ENCODE measurements around the gene DENND1C. TPM values are rescaled to one million over a fixed set of nuclear protein-coding genes. Genes with fewer than 3 reads are reported as not detected.
A peak's percentile ranks its signal among the peaks of the same experiment; 100 is the strongest.

Gene DENND1C
- total RNA-seq, 2 experiments from 2014 or later: 40.9 to 68.3 TPM

DNA sequence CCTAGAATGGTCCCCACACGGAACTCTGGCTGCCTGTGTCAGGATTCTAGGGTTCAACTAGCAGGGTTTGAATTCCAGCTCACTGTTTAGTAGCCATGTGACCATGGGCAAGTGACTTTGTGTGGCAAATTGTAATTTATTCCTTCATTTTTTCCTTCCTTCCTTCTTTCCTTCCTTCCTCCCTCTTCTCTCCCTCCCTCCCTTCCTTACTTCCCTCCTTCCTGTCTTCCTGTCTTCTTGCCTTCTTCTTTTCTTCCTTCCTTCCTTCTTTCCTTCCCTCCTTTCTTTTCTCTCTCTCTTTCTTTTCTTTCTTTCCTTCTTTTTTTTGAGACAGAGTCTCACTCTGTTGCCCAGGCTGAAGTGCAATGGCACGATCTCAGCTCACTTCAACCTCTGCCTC, 8.5 kb upstream of the DENND1C start:
- intact Hi-C loops (cut with micrococcal nuclease; ENCODE audit: unreplicated experiment): no loop called here
- peaks cover 15% of the 10 kb centered on the region for H3K4me1 ChIP-seq (ENCODE audit: insufficient read depth, low read length, poor library complexity, severe bottlenecking)
- ChIA-PET POLR2A (interaction anchor here (0.7 kb wide), 2 partner anchors 140 to 415 kb away, joined by 3 to 4 read pairs; no protein-coding TSS in a partner anchor), CTCF (ENCODE audit: unreplicated experiment) (no interaction called here)
- peaks cover 5% of the 10 kb centered on the region; the same call in 1 of the 2 replicates for H3K9me3 ChIP-seq (ENCODE audit: low read length)
- H3K4me2 ChIP-seq (ENCODE audit: low read length): peak overlapping the region; percentile 74
- no peaks in the 10 kb centered on the region for H3K36me3 ChIP-seq (ENCODE audit: insufficient read depth, low read length)
- H2AFZ ChIP-seq (ENCODE audit: low read length): peak overlapping the region; percentile 95
- no peak for DNase-seq (ENCODE audit: low spot score)
- no TSS peak for BruUV-seq (replicated peaks)
- H3K27ac ChIP-seq (ENCODE audit: low read depth, low read length, poor library complexity, severe bottlenecking): peak overlapping the region; percentile 55
- TF ChIP-seq, protein P1, sequence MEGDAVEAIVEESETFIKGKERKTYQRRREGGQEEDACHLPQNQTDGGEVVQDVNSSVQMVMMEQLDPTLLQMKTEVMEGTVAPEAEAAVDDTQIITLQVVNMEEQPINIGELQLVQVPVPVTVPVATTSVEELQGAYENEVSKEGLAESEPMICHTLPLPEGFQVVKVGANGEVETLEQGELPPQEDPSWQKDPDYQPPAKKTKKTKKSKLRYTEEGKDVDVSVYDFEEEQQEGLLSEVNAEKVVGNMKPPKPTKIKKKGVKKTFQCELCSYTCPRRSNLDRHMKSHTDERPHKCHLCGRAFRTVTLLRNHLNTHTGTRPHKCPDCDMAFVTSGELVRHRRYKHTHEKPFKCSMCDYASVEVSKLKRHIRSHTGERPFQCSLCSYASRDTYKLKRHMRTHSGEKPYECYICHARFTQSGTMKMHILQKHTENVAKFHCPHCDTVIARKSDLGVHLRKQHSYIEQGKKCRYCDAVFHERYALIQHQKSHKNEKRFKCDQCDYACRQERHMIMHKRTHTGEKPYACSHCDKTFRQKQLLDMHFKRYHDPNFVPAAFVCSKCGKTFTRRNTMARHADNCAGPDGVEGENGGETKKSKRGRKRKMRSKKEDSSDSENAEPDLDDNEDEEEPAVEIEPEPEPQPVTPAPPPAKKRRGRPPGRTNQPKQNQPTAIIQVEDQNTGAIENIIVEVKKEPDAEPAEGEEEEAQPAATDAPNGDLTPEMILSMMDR (conservative IDR thresholded peaks at IDR 0.05; ENCODE audit: low read length): no peak
- TF ChIP-seq EZH2phosphoT487 (IDR thresholded peaks at IDR 0.05; ENCODE audit: borderline replicate concordance, low read depth, low read length): no peak
- no peaks in the 10 kb centered on the region for H3K9me2 ChIP-seq (ENCODE audit: insufficient read depth, low read length)
- no peaks in the 10 kb centered on the region for H3K79me2 ChIP-seq (ENCODE audit: insufficient read depth, low read depth, low read length)
- H3K4me3 ChIP-seq (ENCODE audit: low read depth, low read length, poor library complexity, severe bottlenecking): peak overlapping the region; percentile 61
- no peaks in the 10 kb centered on the region for H4K20me1 ChIP-seq (ENCODE audit: insufficient read depth, low read length)

DNA sequence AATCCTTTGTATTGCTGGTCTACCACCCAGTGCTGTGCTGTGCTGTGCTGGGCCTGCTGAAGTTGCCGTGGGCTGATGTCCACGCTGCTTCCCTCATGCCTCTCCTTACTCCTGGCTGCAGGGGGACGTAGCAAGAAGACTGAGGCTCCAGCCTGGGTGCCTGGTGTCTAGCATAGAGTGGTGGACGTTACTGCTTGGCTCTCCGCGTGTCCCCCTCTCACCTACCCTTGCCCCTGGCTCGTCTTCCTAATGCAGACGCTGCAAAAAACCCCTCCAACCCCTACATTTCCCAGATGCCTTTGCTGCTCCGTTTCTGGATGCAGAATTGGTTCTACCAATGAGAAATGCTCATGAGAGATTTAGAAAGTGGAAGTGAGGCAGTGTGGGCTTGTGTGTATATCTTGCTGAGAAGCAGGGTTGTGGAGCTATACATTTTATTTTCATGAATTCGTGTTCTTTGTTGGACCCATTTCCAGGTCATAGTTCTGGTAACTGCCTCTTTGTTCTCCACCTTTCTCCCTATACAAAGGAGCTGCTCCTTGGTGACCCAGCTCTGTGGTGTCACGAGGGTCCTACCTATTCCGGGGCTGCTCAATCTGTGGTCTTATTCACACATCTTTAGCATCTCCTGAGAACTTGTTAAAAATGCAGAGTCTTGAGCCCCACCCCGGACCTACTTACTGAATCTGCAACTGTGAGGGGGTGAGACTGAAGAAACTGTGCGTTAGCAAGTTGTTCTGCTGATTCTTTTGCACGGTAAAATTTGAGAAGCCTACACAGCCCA, 7.9 kb upstream of the DENND1C start:
- TF ChIP-seq EZH2phosphoT487 (IDR thresholded peaks at IDR 0.05; ENCODE audit: borderline replicate concordance, low read depth, low read length): no peak
- TF ChIP-seq, protein P1 (conservative IDR thresholded peaks at IDR 0.05; ENCODE audit: low read length): no peak
- no peaks in the 10 kb centered on the region for H3K36me3 ChIP-seq (ENCODE audit: insufficient read depth, low read length)
- intact Hi-C loops (cut with micrococcal nuclease; ENCODE audit: unreplicated experiment): no loop called here
- BruUV-seq (replicated peaks): no TSS peak
- H3K4me2 ChIP-seq (ENCODE audit: low read length): peak overlapping the region; percentile 74
- POLR2A ChIA-PET: interaction anchor here (0.7 kb wide), 1 partner anchor 416 kb away, joined by 3 read pairs; no protein-coding TSS in a partner anchor
- CTCF ChIA-PET (ENCODE audit: unreplicated experiment): interaction anchor here (0.7 kb wide), 1 partner anchor 13 kb away, joined by 3 read pairs; no protein-coding TSS in a partner anchor
- peak overlapping the region; percentile 55 for H3K27ac ChIP-seq (ENCODE audit: low read depth, low read length, poor library complexity, severe bottlenecking)
- H3K4me1 ChIP-seq (ENCODE audit: insufficient read depth, low read length, poor library complexity, severe bottlenecking): peaks cover 15% of the 10 kb centered on the region
- H3K9me3 ChIP-seq (ENCODE audit: low read length): peaks cover 5% of the 10 kb centered on the region; the same call in 1 of the 2 replicates
- peak overlapping the region; percentile 61 for H3K4me3 ChIP-seq (ENCODE audit: low read depth, low read length, poor library complexity, severe bottlenecking)
- peak overlapping the region; percentile 95 for H2AFZ ChIP-seq (ENCODE audit: low read length)
- peak; percentile 79 for DNase-seq (ENCODE audit: low spot score)
- no peaks in the 10 kb centered on the region for H3K9me2 ChIP-seq (ENCODE audit: insufficient read depth, low read length)
- no peaks in the 10 kb centered on the region for H3K79me2 ChIP-seq (ENCODE audit: insufficient read depth, low read depth, low read length)
- H4K20me1 ChIP-seq (ENCODE audit: insufficient read depth, low read length): no peaks in the 10 kb centered on the region

DNA sequence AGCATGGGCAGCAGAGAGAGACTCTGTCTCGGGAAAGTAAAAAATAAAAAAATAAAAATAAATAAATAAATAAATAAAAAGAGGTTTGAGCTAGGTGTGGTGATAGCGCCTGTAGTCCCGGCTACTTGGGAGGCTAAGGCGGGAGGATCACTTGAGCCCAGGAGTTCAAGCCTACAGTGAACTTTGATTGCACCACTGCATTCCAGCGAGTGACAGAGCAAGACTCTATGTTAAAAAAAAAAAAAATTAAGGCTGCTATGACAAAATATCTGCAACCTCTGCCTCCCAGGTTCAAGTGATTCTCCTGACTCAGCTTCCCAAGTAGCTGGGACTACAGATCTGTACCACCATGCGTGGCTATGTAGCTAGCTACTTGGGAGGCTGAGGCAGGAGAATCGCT, 3.2 kb upstream of the DENND1C start:
- Histone ChIP-seq H3K79me2 (ENCODE audit: insufficient read depth, low read depth, low read length) (peaks cover 6% of the 10 kb centered on the region; the same call in 1 of the 2 replicates), H3K9me2 (ENCODE audit: insufficient read depth, low read length) (no peaks in the 10 kb centered on the region), H3K4me2 (ENCODE audit: low read length) (no peak overlapping the region), H3K36me3 (ENCODE audit: insufficient read depth, low read length) (no peaks in the 10 kb centered on the region), H3K4me1 (ENCODE audit: insufficient read depth, low read length, poor library complexity, severe bottlenecking) (peaks cover 42% of the 10 kb centered on the region), H3K27ac (ENCODE audit: low read depth, low read length, poor library complexity, severe bottlenecking) (no peak overlapping the region), H3K4me3 (ENCODE audit: low read depth, low read length, poor library complexity, severe bottlenecking) (no peak overlapping the region), H4K20me1 (ENCODE audit: insufficient read depth, low read length) (no peaks in the 10 kb centered on the region), H3K9me3 (ENCODE audit: low read length) (no peaks in the 10 kb centered on the region), H2AFZ (ENCODE audit: low read length) (no peak overlapping the region)
- intact Hi-C loops (cut with micrococcal nuclease; ENCODE audit: unreplicated experiment): no loop called here
- TF ChIP-seq EZH2phosphoT487 (IDR thresholded peaks at IDR 0.05; ENCODE audit: borderline replicate concordance, low read depth, low read length): no peak
- TF ChIP-seq, protein P1 (conservative IDR thresholded peaks at IDR 0.05; ENCODE audit: low read length): no peak
- no TSS peak for BruUV-seq (replicated peaks)
- DNase-seq (ENCODE audit: low spot score): no peak
- ChIA-PET CTCF (ENCODE audit: unreplicated experiment) (no interaction called here), POLR2A (interaction anchor here (0.6 kb wide), 1 partner anchor 53 kb away, joined by 3 read pairs; no protein-coding TSS in a partner anchor)

Measured in OCI-LY7 (cell line).